Colonic mucosa (tissue), 4 donors: ENCODE data around the gene RNF150. TPM values are rescaled to one million over a fixed set of nuclear protein-coding genes. Genes with fewer than 3 reads are reported as not detected.
"Not testable (repeated sequence)": the region's sequence is repeated elsewhere in the genome, so short reads cannot be mapped to it uniquely, and the experiment has no call there.

ENCODE experiments used
- DNase-seq: peaks from one replicate; pipeline ENCODE4 v3.0.0-alpha.2; 2020
- H3K27ac ChIP-seq: fragments of 200-600 bp; one replicate; pipeline ENCODE4 v1.8.0; 2021
- H3K27me3 ChIP-seq: fragments of 200-600 bp; one replicate; pipeline ENCODE4 v1.8.0; 2021
- H3K36me3 ChIP-seq: fragments of 200-600 bp; one replicate; pipeline ENCODE4 v1.8.0; 2021
- H3K4me1 ChIP-seq: fragments of 200-600 bp; one replicate; pipeline ENCODE4 v1.8.0; 2021; ENCODE audit warnings: mild to moderate bottlenecking
- H3K4me3 ChIP-seq: fragments of 200-600 bp; one replicate; pipeline ENCODE4 v1.8.0; 2021
- H3K9ac ChIP-seq, 2 donors: one replicate each; pipeline ENCODE4 v1.7.0; 2013; ENCODE audit warnings: control low read depth in 2 of 2, low read depth in 2 of 2, low read length in 2 of 2
- H3K9me3 ChIP-seq: fragments of 200-600 bp; one replicate; pipeline ENCODE4 v1.8.0; 2021
- intact Hi-C: fragments of 100-400 bp; cut with DNase I; formaldehyde crosslinking; loops from one replicate; pipeline ENCODE4 v1.14.1; 2022
- total RNA-seq, 2 donors: library from RNA; stranded (reverse); fragmentation: NEBNext Ultra II Directional in 1 of 2; extraction: Animal tissue kit (Norgen Biotek cat#: 25700) in 1 of 2; gene quantifications; one replicate each; pipeline ENCODE4 v1.2.1, GENCODE V29; 2021
- TF ChIP-seq, protein P1 (sequence below): fragments of 200-600 bp; IDR thresholded peaks from one replicate; pipeline ENCODE4 v1.8.0; 2022; ENCODE audit warnings: antibody characterized with exemption, mild to moderate bottlenecking
- donor health status: healthy.
- donor health status: DM: no; HTN: no; CAD: no.
- donor health status: DM: no; HTN: no; CAD: no.

Gene RNF150
- total RNA-seq, 2 donors from 2014 or later = 0.86 to 6.9 TPM

DNA sequence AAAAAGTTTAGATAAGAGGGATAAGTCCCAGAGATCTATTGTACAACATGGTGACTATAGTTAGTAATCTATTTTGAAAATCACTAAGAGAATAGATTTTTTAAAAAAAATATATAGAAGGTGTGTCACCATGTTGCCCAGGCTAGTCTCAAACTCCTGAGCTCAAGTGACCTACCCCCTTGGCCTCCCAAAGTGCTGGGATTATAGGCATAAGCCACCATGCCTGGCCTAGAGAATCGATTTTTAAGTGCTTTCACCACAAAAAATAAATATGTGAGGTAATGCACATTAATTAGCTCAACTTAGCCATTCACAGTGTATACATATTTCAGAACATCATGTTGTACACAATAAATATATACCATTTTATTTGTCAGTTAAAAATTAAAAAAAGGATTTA, 320.4 kb downstream of the RNF150 start:
- Histone ChIP-seq H3K4me1 (no peaks in the 10 kb centered on the region), H3K9ac (no peak overlapping the region), H3K27ac (no peak overlapping the region), H3K9me3 (no peaks in the 10 kb centered on the region), H3K27me3 (no peaks in the 10 kb centered on the region), H3K4me3 (no peak overlapping the region), H3K36me3 (no peaks in the 10 kb centered on the region)
- intact Hi-C loops = no loop called here
- TF ChIP-seq, protein P1, sequence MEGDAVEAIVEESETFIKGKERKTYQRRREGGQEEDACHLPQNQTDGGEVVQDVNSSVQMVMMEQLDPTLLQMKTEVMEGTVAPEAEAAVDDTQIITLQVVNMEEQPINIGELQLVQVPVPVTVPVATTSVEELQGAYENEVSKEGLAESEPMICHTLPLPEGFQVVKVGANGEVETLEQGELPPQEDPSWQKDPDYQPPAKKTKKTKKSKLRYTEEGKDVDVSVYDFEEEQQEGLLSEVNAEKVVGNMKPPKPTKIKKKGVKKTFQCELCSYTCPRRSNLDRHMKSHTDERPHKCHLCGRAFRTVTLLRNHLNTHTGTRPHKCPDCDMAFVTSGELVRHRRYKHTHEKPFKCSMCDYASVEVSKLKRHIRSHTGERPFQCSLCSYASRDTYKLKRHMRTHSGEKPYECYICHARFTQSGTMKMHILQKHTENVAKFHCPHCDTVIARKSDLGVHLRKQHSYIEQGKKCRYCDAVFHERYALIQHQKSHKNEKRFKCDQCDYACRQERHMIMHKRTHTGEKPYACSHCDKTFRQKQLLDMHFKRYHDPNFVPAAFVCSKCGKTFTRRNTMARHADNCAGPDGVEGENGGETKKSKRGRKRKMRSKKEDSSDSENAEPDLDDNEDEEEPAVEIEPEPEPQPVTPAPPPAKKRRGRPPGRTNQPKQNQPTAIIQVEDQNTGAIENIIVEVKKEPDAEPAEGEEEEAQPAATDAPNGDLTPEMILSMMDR = no peak
- DNase-seq = no peak

DNA sequence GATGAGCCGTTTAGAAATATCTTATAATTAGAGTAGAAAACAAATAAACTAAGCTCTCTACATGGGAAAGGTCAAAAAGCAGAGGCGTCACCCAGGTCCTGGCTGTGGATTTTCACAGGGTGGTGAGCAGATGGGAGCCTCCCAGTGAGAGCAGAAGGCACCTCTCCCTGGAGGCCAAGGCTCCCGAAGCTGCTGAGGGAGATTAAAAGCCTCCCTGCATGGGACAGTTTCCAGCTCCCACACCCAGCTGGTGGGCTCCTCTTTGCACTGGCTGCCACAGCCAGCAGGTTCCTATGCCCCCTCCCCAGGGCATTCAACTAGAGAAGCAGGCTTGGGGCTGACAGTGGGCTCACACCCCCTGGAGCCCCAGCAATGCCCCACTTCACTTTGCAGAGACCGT, 321.8 kb downstream of the RNF150 start:
- TF ChIP-seq, protein P1 = no peak
- H3K4me1 ChIP-seq = no peaks in the 10 kb centered on the region
- no peak overlapping the region for H3K27ac ChIP-seq
- intact Hi-C loops = no loop called here
- H3K9me3 ChIP-seq = no peaks in the 10 kb centered on the region
- H3K36me3 ChIP-seq = no peaks in the 10 kb centered on the region
- no peak overlapping the region for H3K9ac ChIP-seq
- no peak for DNase-seq
- no peak overlapping the region for H3K4me3 ChIP-seq
- no peaks in the 10 kb centered on the region for H3K27me3 ChIP-seq

DNA sequence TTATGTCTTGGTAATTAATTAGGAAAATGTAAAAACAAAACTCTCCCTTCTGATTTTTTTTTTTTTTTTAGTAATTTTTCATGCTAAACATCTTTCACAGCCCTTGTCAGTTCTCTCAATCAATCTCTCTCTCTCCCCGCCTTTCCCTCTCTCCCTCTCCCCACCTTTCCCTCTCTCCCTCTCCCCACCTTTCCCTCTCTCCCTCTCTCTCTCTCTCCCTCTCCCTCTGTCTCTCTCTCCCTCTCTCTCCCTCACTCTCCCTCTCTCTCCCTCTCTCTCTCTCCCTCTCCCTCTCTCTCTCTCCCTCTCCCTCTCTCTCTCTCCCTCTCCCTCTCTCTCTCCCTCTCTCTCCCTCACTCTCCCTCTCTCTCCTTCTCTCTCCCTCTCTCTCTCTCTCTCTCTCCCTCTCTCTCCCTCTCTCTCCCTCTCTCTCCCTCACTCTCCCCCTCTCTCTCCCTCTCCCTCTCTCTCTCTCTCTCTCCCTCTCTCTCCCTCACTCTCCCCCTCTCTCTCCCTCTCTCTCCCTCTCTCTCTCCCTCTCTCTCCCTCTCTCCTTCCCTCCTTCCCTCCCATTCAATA, 322.6 kb downstream of the RNF150 start:
- DNase-seq, H3K9me3 ChIP-seq, H3K36me3 ChIP-seq, H3K27me3 ChIP-seq, H3K9ac ChIP-seq, H3K27ac ChIP-seq, H3K4me1 ChIP-seq, intact Hi-C loops, H3K4me3 ChIP-seq: not testable (repeated sequence)

Other genes starting within 250 kb of the RNF150 start
- 10 to 100 TPM; 27.7 to 29.7 TPM for gene ZNF330, start 87.4 kb upstream of the RNF150 start, total RNA-seq